ENCODE measurements around the gene NDC1. TPM values are rescaled to one million over a fixed set of nuclear protein-coding genes. Genes with fewer than 3 reads are reported as not detected.

The NDC1 gene
- total RNA-seq, 1 donor from 2014 or later = 40.9 TPM

DNA sequence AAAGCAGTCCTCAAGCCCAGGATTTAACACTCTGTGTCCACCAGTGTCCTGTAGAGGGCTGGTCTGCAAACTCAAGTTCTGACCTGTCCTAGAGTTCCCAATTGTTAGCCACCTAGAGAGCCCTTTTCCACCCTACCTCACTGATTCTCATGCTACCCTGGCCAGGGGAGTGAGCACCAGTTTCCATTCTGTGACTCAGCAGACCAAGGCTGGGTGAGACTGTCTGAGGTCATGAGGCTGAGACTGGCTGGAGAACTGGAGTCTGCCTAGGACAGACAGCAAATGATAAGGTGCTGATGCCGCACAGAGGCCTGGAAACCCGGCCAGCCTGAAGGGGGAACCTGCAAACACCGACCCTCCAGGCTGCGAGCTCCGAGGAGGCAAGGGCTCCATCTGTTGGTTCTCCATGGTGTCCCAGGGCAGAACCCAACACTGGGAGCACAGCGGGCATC lies 112.8 kb downstream of the NDC1 start:
- no peak overlapping the region for H3K4me3 ChIP-seq (ENCODE audit: low read depth, low read length)
- DNase-seq (ENCODE audit: low read depth) = no peak
- TF ChIP-seq, protein P1, sequence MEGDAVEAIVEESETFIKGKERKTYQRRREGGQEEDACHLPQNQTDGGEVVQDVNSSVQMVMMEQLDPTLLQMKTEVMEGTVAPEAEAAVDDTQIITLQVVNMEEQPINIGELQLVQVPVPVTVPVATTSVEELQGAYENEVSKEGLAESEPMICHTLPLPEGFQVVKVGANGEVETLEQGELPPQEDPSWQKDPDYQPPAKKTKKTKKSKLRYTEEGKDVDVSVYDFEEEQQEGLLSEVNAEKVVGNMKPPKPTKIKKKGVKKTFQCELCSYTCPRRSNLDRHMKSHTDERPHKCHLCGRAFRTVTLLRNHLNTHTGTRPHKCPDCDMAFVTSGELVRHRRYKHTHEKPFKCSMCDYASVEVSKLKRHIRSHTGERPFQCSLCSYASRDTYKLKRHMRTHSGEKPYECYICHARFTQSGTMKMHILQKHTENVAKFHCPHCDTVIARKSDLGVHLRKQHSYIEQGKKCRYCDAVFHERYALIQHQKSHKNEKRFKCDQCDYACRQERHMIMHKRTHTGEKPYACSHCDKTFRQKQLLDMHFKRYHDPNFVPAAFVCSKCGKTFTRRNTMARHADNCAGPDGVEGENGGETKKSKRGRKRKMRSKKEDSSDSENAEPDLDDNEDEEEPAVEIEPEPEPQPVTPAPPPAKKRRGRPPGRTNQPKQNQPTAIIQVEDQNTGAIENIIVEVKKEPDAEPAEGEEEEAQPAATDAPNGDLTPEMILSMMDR (conservative IDR thresholded peaks at IDR 0.05; ENCODE audit: low read depth, low read length) = peak; percentile 6

DNA sequence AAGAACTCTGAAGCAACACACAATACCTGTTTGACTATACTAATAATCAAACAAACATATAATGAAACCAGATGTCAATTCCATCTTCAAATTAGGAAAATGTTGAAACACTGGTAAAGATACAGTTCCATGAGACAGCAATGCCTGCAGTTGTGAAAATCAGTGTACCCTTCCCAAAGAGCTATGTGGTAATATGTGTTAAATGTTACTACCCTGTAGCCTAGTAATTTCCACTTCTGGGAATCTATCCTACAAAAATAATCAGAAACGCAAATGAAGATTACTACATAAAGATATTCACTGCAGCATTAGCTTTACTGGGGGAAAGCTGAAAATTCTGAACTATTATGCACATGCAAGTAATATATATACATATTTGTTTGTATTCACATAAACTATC lies 116.1 kb downstream of the NDC1 start:
- TF ChIP-seq, protein P1 (conservative IDR thresholded peaks at IDR 0.05; ENCODE audit: low read depth, low read length) = no peak
- H3K4me3 ChIP-seq (ENCODE audit: low read depth, low read length) = no peak overlapping the region
- DNase-seq (ENCODE audit: low read depth) = no peak

DNA sequence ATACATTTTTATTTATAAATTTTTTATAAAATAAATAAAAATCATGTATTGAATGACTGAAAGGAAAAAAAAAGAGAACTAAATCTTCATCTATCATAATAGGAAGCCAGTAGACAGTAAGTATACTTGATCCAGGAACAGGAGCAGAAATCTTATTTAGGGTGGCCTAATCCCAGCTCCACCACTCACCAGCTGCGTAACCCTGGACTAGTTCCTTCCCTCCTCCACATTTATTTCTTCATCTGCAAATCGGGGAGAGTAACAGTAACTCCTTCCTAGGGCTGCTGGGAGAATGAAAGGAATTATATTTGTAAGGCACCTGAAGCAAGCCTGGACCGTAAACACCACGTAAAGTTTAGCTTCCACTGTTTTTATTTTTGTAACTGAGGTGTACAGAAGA lies 117.0 kb downstream of the NDC1 start:
- H3K4me3 ChIP-seq (ENCODE audit: low read depth, low read length) = no peak overlapping the region
- TF ChIP-seq, protein P1 (conservative IDR thresholded peaks at IDR 0.05; ENCODE audit: low read depth, low read length) = no peak
- DNase-seq (ENCODE audit: low read depth) = no peak

DNA sequence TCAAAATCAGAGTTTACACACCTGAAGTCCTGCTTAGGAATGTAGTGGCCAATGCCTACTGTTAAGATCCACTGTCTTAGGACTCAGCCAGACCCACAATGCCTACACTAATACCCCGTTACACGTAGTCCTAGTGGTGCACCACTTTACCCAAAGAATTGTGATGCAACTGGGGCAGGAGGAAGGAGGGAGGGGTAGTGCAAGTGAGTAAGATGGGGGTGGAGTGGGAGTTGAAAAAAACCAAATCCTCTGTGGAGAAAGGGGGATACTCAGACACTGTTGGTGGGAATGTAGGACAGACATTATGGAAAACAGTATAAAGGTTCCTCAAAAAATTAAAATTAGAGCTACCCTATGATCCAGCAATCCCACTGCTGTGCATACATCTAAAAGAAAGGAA lies 118.6 kb downstream of the NDC1 start:
- TF ChIP-seq, protein P1 (conservative IDR thresholded peaks at IDR 0.05; ENCODE audit: low read depth, low read length) = no peak
- H3K4me3 ChIP-seq (ENCODE audit: low read depth, low read length) = no peak overlapping the region
- no peak for DNase-seq (ENCODE audit: low read depth)

DNA sequence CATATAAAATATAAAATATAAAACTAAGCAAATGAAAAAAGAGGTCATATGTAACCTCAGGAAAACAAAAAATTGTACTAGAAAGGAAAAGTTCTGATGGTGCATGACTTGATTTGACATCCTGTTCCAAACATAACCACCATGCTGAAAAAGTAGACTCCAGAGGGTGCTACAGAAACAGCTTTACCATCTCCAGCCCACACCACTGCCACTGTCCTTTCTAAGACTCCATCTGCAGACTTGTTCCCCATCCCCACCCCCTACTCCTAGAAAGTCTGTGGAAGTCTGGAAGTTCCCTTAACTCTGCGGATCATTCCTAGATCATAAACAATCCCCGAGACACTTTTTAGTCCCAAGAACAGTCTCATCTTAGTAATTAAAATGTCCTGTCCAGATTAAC lies 119.7 kb downstream of the NDC1 start:
- DNase-seq (ENCODE audit: low read depth) = no peak
- no peak overlapping the region for H3K4me3 ChIP-seq (ENCODE audit: low read depth, low read length)
- TF ChIP-seq, protein P1 (conservative IDR thresholded peaks at IDR 0.05; ENCODE audit: low read depth, low read length) = no peak

DNA sequence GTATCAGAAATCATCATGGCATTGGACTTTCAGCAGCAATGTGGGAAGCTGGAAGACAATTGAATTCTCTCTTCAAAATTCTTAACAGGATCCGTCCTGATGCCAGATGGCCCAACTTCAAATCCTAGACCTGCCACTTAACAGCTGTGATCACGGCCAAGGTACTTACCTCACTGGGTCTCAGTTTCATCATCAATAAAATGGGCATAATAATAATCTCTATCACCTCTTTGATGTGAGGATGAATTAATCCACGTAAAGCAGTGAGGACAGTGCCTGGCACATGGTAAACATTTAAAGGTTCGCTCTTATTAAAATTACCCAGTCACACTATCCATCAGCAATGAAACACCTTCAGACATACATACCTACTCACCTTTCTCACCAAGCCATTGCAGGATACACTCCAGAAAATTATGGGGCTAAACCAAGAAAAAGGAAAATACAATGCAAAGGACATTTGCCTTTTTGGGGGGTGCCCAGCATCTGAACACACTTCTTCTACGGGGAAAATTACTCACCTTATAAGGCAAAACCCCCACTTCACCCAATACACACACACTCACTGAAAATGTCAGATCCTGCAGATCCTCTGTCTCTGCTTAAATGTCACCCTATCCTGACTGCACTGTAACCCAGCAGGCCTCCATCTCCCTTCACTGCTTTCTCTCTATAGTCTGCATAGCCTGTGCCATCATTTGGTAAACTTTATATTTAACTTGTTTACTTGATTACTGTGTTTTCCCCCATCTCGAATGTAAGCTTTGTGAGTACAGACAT lies 120.9 kb downstream of the NDC1 start:
- H3K4me3 ChIP-seq (ENCODE audit: low read depth, low read length) = no peak overlapping the region
- DNase-seq (ENCODE audit: low read depth) = no peak
- TF ChIP-seq, protein P1 (conservative IDR thresholded peaks at IDR 0.05; ENCODE audit: low read depth, low read length) = no peak

DNA sequence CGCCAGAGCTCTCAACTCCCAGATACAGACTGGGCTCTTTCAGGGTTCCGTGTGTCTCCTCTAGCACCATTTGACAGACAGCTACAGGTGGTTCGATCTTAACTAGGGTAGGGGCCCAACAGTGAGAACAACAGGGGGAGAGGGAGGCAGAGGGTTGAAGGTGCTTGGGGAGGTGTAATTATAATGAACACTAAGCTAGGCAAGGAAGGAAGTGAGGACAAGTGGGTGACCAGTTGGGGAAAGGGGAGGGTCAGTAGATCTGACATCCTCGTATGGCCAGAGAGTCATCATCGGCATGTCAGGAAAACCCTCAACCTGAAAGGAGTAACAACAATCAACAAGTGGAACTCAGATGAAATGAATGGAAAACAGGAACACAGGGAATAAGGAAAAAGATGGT lies 121.9 kb downstream of the NDC1 start:
- no peak overlapping the region for H3K4me3 ChIP-seq (ENCODE audit: low read depth, low read length)
- no peak for DNase-seq (ENCODE audit: low read depth)
- TF ChIP-seq, protein P1 (conservative IDR thresholded peaks at IDR 0.05; ENCODE audit: low read depth, low read length) = no peak
